ENCODE data around the gene S100B.

DNA sequence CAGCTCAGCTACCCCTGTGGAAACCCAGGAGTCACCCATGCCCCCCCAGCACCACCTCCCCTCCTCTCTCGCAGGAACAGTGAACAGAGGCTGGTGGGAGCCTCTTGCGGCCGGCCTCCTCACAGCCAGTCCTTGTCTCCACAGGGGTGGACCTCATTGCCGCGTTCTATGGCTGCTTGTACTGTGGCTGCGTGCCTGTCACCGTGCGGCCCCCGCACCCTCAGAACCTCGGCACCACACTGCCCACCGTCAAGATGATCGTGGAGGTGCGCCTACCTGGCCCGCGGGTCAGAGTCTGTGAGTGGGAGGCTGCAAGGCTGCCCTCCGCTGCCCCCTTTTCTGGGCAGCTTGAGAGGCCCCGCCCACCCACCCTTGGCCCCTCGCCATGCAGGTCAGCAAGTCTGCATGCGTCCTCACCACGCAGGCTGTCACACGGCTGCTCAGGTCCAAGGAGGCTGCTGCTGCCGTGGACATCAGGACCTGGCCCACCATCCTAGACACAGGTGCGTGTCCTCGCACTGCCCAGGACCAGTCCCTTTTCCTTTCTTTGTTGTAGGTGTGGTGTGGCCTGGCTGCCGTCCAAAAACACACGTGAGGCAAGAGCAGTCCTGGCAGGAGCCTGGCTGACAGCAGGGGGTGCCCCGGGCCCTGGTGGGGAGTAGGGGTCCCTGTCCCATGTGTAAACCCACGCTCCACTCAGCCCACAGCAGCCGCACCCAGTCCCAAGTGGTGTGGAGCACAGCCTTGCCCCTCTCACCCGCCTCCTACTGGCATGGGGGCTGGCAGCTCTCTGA, 50.3 kb downstream of the S100B start:
- TF ChIP-seq, protein P1, sequence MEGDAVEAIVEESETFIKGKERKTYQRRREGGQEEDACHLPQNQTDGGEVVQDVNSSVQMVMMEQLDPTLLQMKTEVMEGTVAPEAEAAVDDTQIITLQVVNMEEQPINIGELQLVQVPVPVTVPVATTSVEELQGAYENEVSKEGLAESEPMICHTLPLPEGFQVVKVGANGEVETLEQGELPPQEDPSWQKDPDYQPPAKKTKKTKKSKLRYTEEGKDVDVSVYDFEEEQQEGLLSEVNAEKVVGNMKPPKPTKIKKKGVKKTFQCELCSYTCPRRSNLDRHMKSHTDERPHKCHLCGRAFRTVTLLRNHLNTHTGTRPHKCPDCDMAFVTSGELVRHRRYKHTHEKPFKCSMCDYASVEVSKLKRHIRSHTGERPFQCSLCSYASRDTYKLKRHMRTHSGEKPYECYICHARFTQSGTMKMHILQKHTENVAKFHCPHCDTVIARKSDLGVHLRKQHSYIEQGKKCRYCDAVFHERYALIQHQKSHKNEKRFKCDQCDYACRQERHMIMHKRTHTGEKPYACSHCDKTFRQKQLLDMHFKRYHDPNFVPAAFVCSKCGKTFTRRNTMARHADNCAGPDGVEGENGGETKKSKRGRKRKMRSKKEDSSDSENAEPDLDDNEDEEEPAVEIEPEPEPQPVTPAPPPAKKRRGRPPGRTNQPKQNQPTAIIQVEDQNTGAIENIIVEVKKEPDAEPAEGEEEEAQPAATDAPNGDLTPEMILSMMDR (IDR thresholded peaks at IDR 0.05) = no peak
- no peak for TF ChIP-seq POLR2A (IDR thresholded peaks at IDR 0.05)
- TF ChIP-seq POLR2AphosphoS5 (IDR thresholded peaks at IDR 0.05) = no peak

All from prostate gland (tissue), 2 donors.